ENCODE data around the gene ENGASE.

DNA sequence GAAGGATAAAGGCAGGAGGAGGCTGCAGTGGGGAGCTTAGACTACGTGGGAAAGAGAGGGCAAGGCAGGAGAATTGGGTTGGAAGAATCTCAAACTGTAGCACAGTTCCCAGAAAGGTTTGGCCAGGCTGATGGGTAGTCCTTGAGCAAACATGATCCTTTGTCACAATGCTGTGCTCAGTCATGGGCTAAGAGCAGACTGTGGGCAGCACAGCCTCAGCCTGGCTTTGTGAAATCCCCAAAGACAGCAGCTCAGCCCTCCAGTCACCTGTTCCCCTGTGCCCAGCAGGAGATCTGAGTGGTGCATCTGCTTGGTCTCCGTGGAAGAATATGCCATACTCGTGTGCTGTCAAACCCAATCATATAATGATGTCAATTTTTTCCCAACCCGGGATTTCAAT, 10.6 kb upstream of the ENGASE start:
- TF ChIP-seq, protein P1, sequence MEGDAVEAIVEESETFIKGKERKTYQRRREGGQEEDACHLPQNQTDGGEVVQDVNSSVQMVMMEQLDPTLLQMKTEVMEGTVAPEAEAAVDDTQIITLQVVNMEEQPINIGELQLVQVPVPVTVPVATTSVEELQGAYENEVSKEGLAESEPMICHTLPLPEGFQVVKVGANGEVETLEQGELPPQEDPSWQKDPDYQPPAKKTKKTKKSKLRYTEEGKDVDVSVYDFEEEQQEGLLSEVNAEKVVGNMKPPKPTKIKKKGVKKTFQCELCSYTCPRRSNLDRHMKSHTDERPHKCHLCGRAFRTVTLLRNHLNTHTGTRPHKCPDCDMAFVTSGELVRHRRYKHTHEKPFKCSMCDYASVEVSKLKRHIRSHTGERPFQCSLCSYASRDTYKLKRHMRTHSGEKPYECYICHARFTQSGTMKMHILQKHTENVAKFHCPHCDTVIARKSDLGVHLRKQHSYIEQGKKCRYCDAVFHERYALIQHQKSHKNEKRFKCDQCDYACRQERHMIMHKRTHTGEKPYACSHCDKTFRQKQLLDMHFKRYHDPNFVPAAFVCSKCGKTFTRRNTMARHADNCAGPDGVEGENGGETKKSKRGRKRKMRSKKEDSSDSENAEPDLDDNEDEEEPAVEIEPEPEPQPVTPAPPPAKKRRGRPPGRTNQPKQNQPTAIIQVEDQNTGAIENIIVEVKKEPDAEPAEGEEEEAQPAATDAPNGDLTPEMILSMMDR (conservative IDR thresholded peaks at IDR 0.05; ENCODE audit: low read depth, low read length), result no peak
- TF ChIP-seq NFE2L2 (IDR thresholded peaks at IDR 0.05; ENCODE audit: low read depth, low read length) (no peak), CEBPB (IDR thresholded peaks at IDR 0.05; ENCODE audit: low read depth, low read length) (no peak), RAD21 (IDR thresholded peaks at IDR 0.05; ENCODE audit: low read length) (no peak), POLR2A (IDR thresholded peaks at IDR 0.05; ENCODE audit: low read depth, low read length) (no peak), MAZ (IDR thresholded peaks at IDR 0.05; ENCODE audit: borderline replicate concordance, low read depth, low read length) (no peak), RCOR1 (IDR thresholded peaks at IDR 0.05; ENCODE audit: insufficient replicate concordance, low read length) (no peak), MXI1 (IDR thresholded peaks at IDR 0.05; ENCODE audit: borderline replicate concordance, low read depth, low read length) (no peak), SMC3 (IDR thresholded peaks at IDR 0.05; ENCODE audit: low read depth, low read length) (no peak), FOS (IDR thresholded peaks at IDR 0.05; ENCODE audit: low read depth, low read length) (no peak)
